HK-2 (cell line): Measurements from ENCODE around the gene NRCAM.

ENCODE experiments used
- DNase-seq: peaks from one replicate; pipeline ENCODE4 v3.0.0-alpha.2; 2018; ENCODE audit not compliant: unreplicated experiment

NRCAM gene

GRCh38 chr7:108308903-108309302 is 147.3 kb downstream of the NRCAM start:
- no peak for DNase-seq

- no peak for DNase-seq
Observed at GRCh38 chr7:108308276-108308675, 148.0 kb downstream of the NRCAM start.

- no peak for DNase-seq
Observed at GRCh38 chr7:108307595-108307994, 148.6 kb downstream of the NRCAM start.

- DNase-seq, result no peak
Observed at GRCh38 chr7:108307194-108307593, 149.0 kb downstream of the NRCAM start.

- DNase-seq, result no peak
Observed at GRCh38 chr7:108303332-108303731, 152.9 kb downstream of the NRCAM start.

GRCh38 chr7:108301387-108301786 is 154.8 kb downstream of the NRCAM start:
- no peak for DNase-seq

- peak; percentile 25 for DNase-seq
Observed at GRCh38 chr7:108299251-108299973, 156.8 kb downstream of the NRCAM start.

GRCh38 chr7:108296911-108297310 is 159.3 kb downstream of the NRCAM start:
- DNase-seq, result no peak

- DNase-seq, result no peak
Observed at GRCh38 chr7:108294595-108294994, 161.6 kb downstream of the NRCAM start.

GRCh38 chr7:108293149-108293612 is 163.1 kb downstream of the NRCAM start:
- DNase-seq, result no peak

GRCh38 chr7:108292541-108292940 is 163.7 kb downstream of the NRCAM start:
- DNase-seq, result no peak

- DNase-seq, result no peak
Observed at GRCh38 chr7:108291791-108292440, 164.3 kb downstream of the NRCAM start.

- no peak for DNase-seq
Observed at GRCh38 chr7:108291152-108291508, 165.1 kb downstream of the NRCAM start.

- DNase-seq, result no peak
Observed at GRCh38 chr7:108290459-108291151, 165.6 kb downstream of the NRCAM start.

GRCh38 chr7:108289852-108290251 is 166.4 kb downstream of the NRCAM start:
- no peak for DNase-seq

- DNase-seq, result no peak
Observed at GRCh38 chr7:108287857-108288256, 168.4 kb downstream of the NRCAM start.

- no peak for DNase-seq
Observed at GRCh38 chr7:108286290-108286904, 169.8 kb downstream of the NRCAM start.

GRCh38 chr7:108285778-108286177 is 170.5 kb downstream of the NRCAM start:
- no peak for DNase-seq

- DNase-seq, result no peak
Observed at GRCh38 chr7:108285003-108285368, 171.2 kb downstream of the NRCAM start.

GRCh38 chr7:108284349-108285002 is 171.8 kb downstream of the NRCAM start:
- DNase-seq, result no peak

- no peak for DNase-seq
Observed at GRCh38 chr7:108283252-108283651, 173.0 kb downstream of the NRCAM start.

- DNase-seq, result no peak
Observed at GRCh38 chr7:108282427-108282996, 173.7 kb downstream of the NRCAM start.
